GM23338 (cell line): ENCODE results near the gene TET2. TPM values are rescaled to one million over a fixed set of nuclear protein-coding genes. Genes with fewer than 3 reads are reported as not detected.

ENCODE experiments used
- ATAC-seq: fragments of 200-7000 bp; cut with Tn5 transposase; 3 replicates; pipeline ENCODE4 v1.9.1; 2020
- DNase-seq: peaks from one replicate; pipeline ENCODE4 v3.0.0-alpha.2; 2015; ENCODE audit warnings: low spot score
- H2AFZ ChIP-seq: fragments of 200-600 bp; sonication (generic); 2 replicates; pipeline ENCODE4 v1.8.0; 2016; ENCODE audit warnings: antibody characterized with exemption, mild to moderate bottlenecking, moderate library complexity
- H3F3A ChIP-seq: fragments of 200-600 bp; sonication (generic); replicated peaks from 2 replicates; pipeline ENCODE4 v1.8.0; 2017; ENCODE audit warnings: antibody characterized with exemption, mixed run types, low read depth
- H3K27ac ChIP-seq: fragments of 200-600 bp; sonication (generic); 2 replicates; pipeline ENCODE4 v1.6.1; 2016; ENCODE audit warnings: low read depth
- H3K27me3 ChIP-seq: fragments of 200-600 bp; sonication (generic); 2 replicates; pipeline ENCODE4 v1.8.0; 2016; ENCODE audit warnings: mild to moderate bottlenecking, mixed run types, moderate library complexity; ENCODE audit not compliant: insufficient read depth
- H3K36me3 ChIP-seq: fragments of 200-600 bp; sonication (generic); 2 replicates; pipeline ENCODE4 v1.8.0; 2016; ENCODE audit warnings: mild to moderate bottlenecking; ENCODE audit not compliant: insufficient read depth
- H3K4me1 ChIP-seq: fragments of 200-600 bp; sonication (generic); 2 replicates; pipeline ENCODE4 v1.8.0; 2016; ENCODE audit warnings: mild to moderate bottlenecking, moderate library complexity; ENCODE audit not compliant: insufficient read depth
- H3K4me2 ChIP-seq: fragments of 200-600 bp; sonication (generic); 2 replicates; pipeline ENCODE4 v1.7.1; 2017; ENCODE audit warnings: mixed run types
- H3K4me3 ChIP-seq: fragments of 200-600 bp; sonication (generic); 2 replicates; pipeline ENCODE4 v1.6.1; 2016; ENCODE audit warnings: mixed run types
- H3K79me2 ChIP-seq: fragments of 200-600 bp; sonication (generic); replicated peaks from 2 replicates; pipeline ENCODE4 v1.8.0; 2017; ENCODE audit warnings: mild to moderate bottlenecking; ENCODE audit not compliant: insufficient read depth
- H3K9me2 ChIP-seq: fragments of 200-600 bp; sonication (generic); 2 replicates; pipeline ENCODE4 v1.8.0; 2017; ENCODE audit not compliant: insufficient read depth
- H4K20me1 ChIP-seq: fragments of 200-600 bp; sonication (generic); replicated peaks from 2 replicates; pipeline ENCODE4 v1.8.0; 2017; ENCODE audit warnings: mild to moderate bottlenecking; ENCODE audit not compliant: insufficient read depth
- H3K27ac Mint-ChIP-seq: 2 replicates; pipeline ENCODE4 v1.8.0; 2020; ENCODE audit warnings: inconsistent platforms, mild to moderate bottlenecking, moderate library complexity, mixed read lengths
- H3K27me3 Mint-ChIP-seq: 3 replicates; pipeline ENCODE4 v1.8.0; 2022; ENCODE audit warnings: low read depth, mild to moderate bottlenecking, moderate library complexity, mixed read lengths, inconsistent platforms; ENCODE audit not compliant: insufficient read depth, poor library complexity
- H3K36me3 Mint-ChIP-seq: 3 replicates; pipeline ENCODE4 v1.8.0; 2021; ENCODE audit warnings: low read depth, mild to moderate bottlenecking, inconsistent platforms, moderate library complexity, mixed read lengths
- H3K4me1 Mint-ChIP-seq: 3 replicates; pipeline ENCODE4 v1.8.0; 2020; ENCODE audit warnings: mild to moderate bottlenecking, inconsistent platforms, mixed read lengths
- H3K4me3 Mint-ChIP-seq: 3 replicates; pipeline ENCODE4 v1.8.0; 2021; ENCODE audit warnings: moderate library complexity, mild to moderate bottlenecking, inconsistent platforms, mixed read lengths
- H3K9me3 Mint-ChIP-seq: 3 replicates; pipeline ENCODE4 v1.8.0; 2020; ENCODE audit warnings: moderate library complexity, mild to moderate bottlenecking, inconsistent platforms, mixed read lengths
- CREB1 ChIP-seq: fragments of 250-450 bp; sonication (Bioruptor Pico); IDR thresholded peaks from 2 replicates; pipeline ENCODE4 v1.5.0; 2020; ENCODE audit warnings: low read depth, mild to moderate bottlenecking, moderate library complexity
- CTCF ChIP-seq, 2 experiments: fragments of 200-600 bp in 1 of 2; sonication (generic) in 1 of 2; conservative IDR thresholded peaks; 2 replicates each; pipeline versions ENCODE4 v1.5.1 to v1.6.1; 2016 to 2017; ENCODE audit warnings: antibody characterized with exemption in 2 of 2, low read depth in 2 of 2, mild to moderate bottlenecking in 2 of 2, moderate library complexity in 1 of 2
- EZH2 ChIP-seq: fragments of 200-600 bp; sonication (generic); IDR thresholded peaks from one replicate; pipeline ENCODE4 v1.8.0; 2017; ENCODE audit warnings: antibody characterized with exemption, mild to moderate bottlenecking, low read depth; ENCODE audit not compliant: unreplicated experiment
- EZH2phosphoT487 ChIP-seq: fragments of 200-600 bp; sonication (generic); IDR thresholded peaks from one replicate; pipeline ENCODE4 v1.8.1; 2018; ENCODE audit warnings: antibody characterized with exemption; ENCODE audit not compliant: unreplicated experiment
- JUNB ChIP-seq: IDR thresholded peaks from one replicate; pipeline ENCODE4 v1.6.1; 2016; ENCODE audit warnings: antibody characterized with exemption; ENCODE audit not compliant: unreplicated experiment
- NANOG ChIP-seq: IDR thresholded peaks from 2 replicates; pipeline ENCODE4 v1.6.1; 2016; ENCODE audit warnings: antibody characterized with exemption, borderline replicate concordance
- POLR2AphosphoS5 ChIP-seq: IDR thresholded peaks from 2 replicates; pipeline ENCODE4 v1.6.1; 2016; ENCODE audit warnings: antibody characterized with exemption, low read depth
- REST ChIP-seq: IDR thresholded peaks from one replicate; pipeline ENCODE4 v1.6.1; 2018; ENCODE audit warnings: antibody characterized with exemption; ENCODE audit not compliant: unreplicated experiment
- STAT1 ChIP-seq: IDR thresholded peaks from one replicate; pipeline ENCODE4 v1.6.1; 2016; ENCODE audit warnings: antibody characterized with exemption; ENCODE audit not compliant: unreplicated experiment
- ZNF114 ChIP-seq: fragments of 250-450 bp; sonication (Bioruptor Pico); IDR thresholded peaks from 2 replicates; pipeline ENCODE4 v1.5.0; 2020; ENCODE audit warnings: mild to moderate bottlenecking, moderate library complexity
- ZNF331 ChIP-seq: fragments of 250-450 bp; sonication (Bioruptor Pico); IDR thresholded peaks from 2 replicates; pipeline ENCODE4 v1.5.0; 2020; ENCODE audit warnings: low read depth, mild to moderate bottlenecking, moderate library complexity
- polyA plus RNA-seq: library from polyadenylated mRNA; unstranded; fragments of >200 nt; fragmentation: Nextera tagmentation; extraction: Ambion mirVana; gene quantifications from 2 replicates; pipeline ENCODE4 v1.2.1, GENCODE V29; 2016
- total RNA-seq: library from RNA; depleted of rRNA; stranded (reverse); fragments of >200 nt; shearing (Covaris generic); gene quantifications from 2 replicates; pipeline ENCODE4 v1.2.3, GENCODE V29; 2014

The TET2 gene
- total and polyA plus RNA-seq, 2 experiments from 2014 or later = 1.2 to 2.2 TPM

GRCh38 chr4:105128208-105128607 lies 18.5 kb upstream of the TET2 start:
- H4K20me1 ChIP-seq = no peaks in the 10 kb centered on the region; the same call in 1 of the 2 replicates
- H3K9me2 ChIP-seq = no peaks in the 10 kb centered on the region
- H3K4me2 ChIP-seq = no peak overlapping the region
- no peaks in the 10 kb centered on the region for H3K9me3 Mint-ChIP-seq
- no peaks in the 10 kb centered on the region for H3K79me2 ChIP-seq
- H3K4me1 ChIP-seq = no peaks in the 10 kb centered on the region
- DNase-seq (no peak), ATAC-seq (no peak)
- H3K4me3 ChIP-seq = no peak overlapping the region
- no peaks in the 10 kb centered on the region for H3K4me1 Mint-ChIP-seq
- H3K27ac Mint-ChIP-seq = no peak overlapping the region
- H3K36me3 Mint-ChIP-seq = no peaks in the 10 kb centered on the region
- TF ChIP-seq CTCF (conservative IDR thresholded peaks at IDR 0.05; ENCODE audit: low read depth in 2 of 2) (no peak), STAT1 (no peak), ZNF114 (CRISPR knock-in tag) (no peak), JUNB (no peak), POLR2AphosphoS5 (no peak), NANOG (no peak), EZH2 (no peak), REST (no peak), EZH2phosphoT487 (no peak), CREB1 (CRISPR knock-in tag) (no peak), ZNF331 (CRISPR knock-in tag) (no peak)
- no peaks in the 10 kb centered on the region for H3F3A ChIP-seq
- H3K27ac ChIP-seq = no peak overlapping the region
- no peak overlapping the region for H3K4me3 Mint-ChIP-seq
- H3K36me3 ChIP-seq = no peaks in the 10 kb centered on the region
- no peaks in the 10 kb centered on the region for H3K27me3 Mint-ChIP-seq
- H2AFZ ChIP-seq = no peak overlapping the region
- H3K27me3 ChIP-seq = no peaks in the 10 kb centered on the region
